Cardiac atrium fibroblast (primary cell): ENCODE results near the gene KPNA3. TPM values are rescaled to one million over a fixed set of nuclear protein-coding genes. Genes with fewer than 3 reads are reported as not detected.

Experiments
- total RNA-seq: library from RNA; depleted of rRNA; stranded (reverse); fragments of >200 nt; gene quantifications from 2 replicates; pipeline ENCODE4 v1.2.3, GENCODE V29; 2015

Gene KPNA3, protein sequence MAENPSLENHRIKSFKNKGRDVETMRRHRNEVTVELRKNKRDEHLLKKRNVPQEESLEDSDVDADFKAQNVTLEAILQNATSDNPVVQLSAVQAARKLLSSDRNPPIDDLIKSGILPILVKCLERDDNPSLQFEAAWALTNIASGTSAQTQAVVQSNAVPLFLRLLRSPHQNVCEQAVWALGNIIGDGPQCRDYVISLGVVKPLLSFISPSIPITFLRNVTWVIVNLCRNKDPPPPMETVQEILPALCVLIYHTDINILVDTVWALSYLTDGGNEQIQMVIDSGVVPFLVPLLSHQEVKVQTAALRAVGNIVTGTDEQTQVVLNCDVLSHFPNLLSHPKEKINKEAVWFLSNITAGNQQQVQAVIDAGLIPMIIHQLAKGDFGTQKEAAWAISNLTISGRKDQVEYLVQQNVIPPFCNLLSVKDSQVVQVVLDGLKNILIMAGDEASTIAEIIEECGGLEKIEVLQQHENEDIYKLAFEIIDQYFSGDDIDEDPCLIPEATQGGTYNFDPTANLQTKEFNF
- 16.1 and 27.5 TPM in 2 replicates for total RNA-seq

DNA sequence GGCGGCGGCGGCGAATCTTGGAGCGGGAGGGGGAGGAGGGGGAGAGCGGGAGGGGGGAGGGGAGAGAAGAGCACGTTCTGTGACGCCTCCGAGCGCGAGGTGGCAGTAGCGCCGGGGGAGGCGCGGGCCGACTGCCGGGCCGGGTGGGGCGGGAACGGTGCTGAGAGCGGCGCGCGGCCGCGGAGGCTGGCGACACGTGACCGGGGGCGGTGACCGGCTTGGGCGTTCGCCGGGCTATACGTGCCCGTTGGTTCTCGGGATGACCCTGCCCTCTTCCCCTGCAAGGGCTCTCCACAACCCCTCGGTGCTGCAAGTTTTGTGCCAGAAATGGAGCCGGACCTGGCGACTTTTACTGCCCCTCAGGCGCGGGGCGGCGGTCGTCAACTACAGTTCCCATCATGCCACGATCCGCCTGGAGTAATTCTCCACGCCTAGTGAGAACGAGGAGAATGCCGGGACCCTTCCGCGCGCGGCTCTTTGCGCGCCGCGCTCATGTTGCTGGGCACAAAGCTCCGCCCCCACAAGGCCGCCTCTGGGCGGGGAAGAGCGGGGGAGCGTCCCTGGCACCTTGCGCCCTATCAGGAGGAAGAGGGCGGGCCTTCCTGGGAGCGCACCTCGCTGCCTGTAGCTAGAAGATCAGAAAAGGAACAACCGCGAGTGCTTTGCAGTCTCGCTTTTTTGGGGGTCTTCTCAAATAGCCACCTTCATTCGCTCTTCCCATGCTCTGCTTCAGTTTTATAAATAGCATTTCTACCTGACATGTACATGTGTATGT, at the start of gene KPNA3:
Gene KPNA3 (minus strand): TSS at position 133 of the 775 bp plus-strand sequence. CDS start 176 bp downstream, outside the sequence.

DNA sequence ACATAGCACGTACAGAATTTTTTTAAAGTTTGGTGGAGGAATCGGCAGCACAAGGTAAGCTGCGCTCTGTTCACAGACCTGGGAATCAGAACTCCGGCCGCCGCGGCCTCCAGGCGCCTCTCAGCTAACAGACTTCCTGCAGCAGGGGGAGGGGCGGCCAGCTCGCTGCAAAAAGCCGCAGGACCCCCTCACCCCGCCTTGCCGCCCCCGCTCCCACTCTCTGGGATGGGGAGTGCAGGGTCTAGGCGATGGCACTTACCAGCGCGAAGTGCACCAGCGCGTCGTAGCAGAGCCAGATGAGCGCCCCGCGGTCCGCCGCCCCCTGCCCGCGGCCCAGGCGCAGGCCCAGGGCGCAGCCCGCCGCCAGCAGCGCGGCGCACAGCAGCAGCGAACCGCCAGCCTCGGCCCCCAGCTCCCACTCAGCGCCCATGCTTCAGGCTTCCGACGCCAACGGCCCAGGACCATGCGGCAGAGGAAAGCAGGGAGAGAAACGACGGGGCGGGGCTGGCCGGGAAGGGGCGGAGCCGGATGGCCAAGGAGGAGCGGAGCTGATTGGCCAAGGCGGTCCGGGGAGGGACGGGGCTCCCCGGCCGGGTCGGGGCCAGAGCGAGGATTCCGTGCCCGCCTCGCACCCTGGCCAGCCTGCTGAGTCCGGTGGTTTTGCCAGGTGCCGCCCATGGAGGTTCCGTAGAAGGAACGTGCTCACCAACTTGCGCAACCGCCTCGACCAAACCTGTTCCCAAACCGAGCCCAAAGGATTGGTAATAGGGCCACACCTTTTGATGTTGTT, 101.3 kb downstream of the KPNA3 start, which contains the start of gene EBPL:
Gene EBPL (minus strand): TSS at position 492 of the 790 bp plus-strand sequence. CDS start 62 bp downstream, at position 430.

Other genes starting within 250 kb of the KPNA3 start
- 7.2 and 9.9 TPM in 2 replicates for gene RCBTB1, start 207.1 kb downstream of the KPNA3 start, total RNA-seq
- gene ARL11, start 164.2 kb downstream of the KPNA3 start, total RNA-seq: not detected in 2 replicates
- gene EBPL, start 101.2 kb downstream of the KPNA3 start, total RNA-seq: 93.3 and 100 TPM in 2 replicates
- 7.9 and 8.1 TPM in 2 replicates for gene SPRYD7, start 143.7 kb upstream of the KPNA3 start, total RNA-seq
- gene TRIM13, start 204.4 kb upstream of the KPNA3 start, total RNA-seq: 11.2 and 23.0 TPM in 2 replicates
- 0.49 TPM in 1 of 2 replicates, not detected in the other for gene KCNRG, start 222.8 kb upstream of the KPNA3 start, total RNA-seq